Fibroblast of mammary gland (primary cell): ENCODE measurements around the gene DOK4.
"Not testable (repeated sequence)": the region's sequence is repeated elsewhere in the genome, so short reads cannot be mapped to it uniquely, and the experiment has no call there.

ENCODE experiments used
- DNase-seq: peaks from one replicate; pipeline ENCODE4 v3.0.0-alpha.2; 2010; ENCODE audit warnings: low read depth
- H3K4me3 ChIP-seq: 2 replicates; pipeline ENCODE4 v1.5.1; 2011; ENCODE audit warnings: low read depth, mild to moderate bottlenecking, low read length, moderate library complexity; ENCODE audit not compliant: control insufficient read depth
- TF ChIP-seq, protein P1 (sequence below): conservative IDR thresholded peaks from 2 replicates; pipeline ENCODE4 v1.5.1; 2011; ENCODE audit warnings: low read depth, low read length, inconsistent platforms; ENCODE audit not compliant: control insufficient read depth, insufficient read depth

DOK4 gene

DNA sequence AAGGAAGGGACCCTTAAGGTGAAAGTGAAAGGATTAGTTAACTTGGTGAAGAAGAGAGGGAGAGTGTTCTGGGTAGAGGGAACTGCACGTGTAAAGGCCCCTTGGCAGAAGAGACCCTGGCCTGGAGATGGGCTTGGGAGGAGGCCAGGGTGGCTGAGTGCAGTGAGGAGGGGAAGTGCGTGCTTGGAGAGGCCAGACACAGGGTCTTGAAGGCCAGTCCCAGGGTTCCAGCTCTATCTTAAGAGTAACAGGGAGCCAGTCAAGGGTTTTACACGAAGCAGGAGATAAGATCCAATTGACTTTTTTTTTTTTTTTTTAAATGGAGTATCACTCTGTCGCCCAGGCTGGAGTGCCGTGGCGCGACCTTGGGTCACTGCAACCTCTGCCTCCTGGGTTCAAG lies 15.2 kb upstream of the DOK4 start:
- TF ChIP-seq, protein P1, sequence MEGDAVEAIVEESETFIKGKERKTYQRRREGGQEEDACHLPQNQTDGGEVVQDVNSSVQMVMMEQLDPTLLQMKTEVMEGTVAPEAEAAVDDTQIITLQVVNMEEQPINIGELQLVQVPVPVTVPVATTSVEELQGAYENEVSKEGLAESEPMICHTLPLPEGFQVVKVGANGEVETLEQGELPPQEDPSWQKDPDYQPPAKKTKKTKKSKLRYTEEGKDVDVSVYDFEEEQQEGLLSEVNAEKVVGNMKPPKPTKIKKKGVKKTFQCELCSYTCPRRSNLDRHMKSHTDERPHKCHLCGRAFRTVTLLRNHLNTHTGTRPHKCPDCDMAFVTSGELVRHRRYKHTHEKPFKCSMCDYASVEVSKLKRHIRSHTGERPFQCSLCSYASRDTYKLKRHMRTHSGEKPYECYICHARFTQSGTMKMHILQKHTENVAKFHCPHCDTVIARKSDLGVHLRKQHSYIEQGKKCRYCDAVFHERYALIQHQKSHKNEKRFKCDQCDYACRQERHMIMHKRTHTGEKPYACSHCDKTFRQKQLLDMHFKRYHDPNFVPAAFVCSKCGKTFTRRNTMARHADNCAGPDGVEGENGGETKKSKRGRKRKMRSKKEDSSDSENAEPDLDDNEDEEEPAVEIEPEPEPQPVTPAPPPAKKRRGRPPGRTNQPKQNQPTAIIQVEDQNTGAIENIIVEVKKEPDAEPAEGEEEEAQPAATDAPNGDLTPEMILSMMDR, result no peak
- H3K4me3 ChIP-seq, result no peak overlapping the region
- no peak for DNase-seq

DNA sequence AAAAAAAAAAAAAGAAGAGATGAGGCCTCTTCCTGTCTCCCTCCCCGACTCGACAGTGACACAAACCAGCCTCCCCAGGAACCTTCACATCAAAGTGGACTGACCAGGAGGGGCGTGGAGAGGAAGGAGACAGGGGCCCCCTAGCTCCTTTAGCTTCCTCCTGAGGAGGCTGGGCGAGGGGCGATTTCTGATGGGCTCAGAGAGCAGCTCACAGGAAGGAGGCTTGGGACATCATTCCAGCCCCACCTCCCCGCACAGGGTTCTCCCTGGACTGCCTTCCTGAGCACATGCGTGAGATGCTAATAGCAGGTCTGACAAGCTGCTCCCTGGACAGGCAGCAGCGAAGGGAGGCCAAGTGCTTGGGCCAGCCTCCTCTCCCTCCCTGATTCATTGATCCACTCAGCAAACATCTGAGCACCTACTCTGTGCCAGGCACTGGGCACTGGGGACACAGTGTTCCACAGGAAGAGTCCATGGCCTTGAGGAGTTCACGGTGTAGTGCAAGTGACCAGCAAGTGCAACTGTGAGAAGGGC lies 14.4 kb upstream of the DOK4 start:
- no peak overlapping the region for H3K4me3 ChIP-seq
- no peak for DNase-seq
- TF ChIP-seq, protein P1, result no peak

DNA sequence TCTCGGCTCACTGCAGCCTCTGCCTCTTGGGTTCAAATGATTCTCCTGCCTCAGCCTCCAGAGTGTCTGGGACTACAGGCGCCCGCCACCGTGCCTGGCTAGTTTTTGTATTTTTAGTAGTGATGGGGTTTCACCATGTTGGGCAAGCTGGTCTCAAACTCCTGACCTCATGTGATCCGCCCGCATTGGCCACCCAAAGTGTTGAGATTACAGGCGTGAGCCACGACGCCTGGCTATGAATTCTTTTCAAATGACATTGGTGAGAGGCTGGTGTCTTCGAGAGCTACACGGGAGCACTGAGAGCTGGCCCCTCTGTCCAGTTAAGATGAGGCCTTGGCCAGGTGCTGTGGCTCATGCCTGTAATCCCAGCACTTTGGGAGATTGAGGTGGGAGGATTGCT lies 13.6 kb upstream of the DOK4 start:
- H3K4me3 ChIP-seq, DNase-seq: not testable (repeated sequence)

DNA sequence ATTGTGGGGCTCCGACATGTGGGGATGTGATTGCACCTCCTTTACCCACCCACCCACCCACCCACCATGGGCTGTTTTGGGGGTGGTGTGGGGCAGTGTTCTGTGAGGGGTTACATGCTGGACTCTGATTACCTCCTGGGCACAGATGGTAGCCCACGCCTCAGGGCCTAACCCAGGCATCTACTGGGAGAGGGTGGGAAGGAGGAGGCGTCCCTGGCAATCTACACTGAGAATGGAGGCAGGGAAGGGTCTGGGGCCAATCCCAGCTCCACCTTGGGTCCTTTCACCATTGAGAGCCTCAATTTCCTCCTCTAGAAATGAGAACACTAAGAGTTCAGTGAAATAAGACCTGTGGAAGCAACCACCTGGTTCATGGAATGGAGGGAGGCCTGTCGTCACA lies 11.7 kb upstream of the DOK4 start:
- TF ChIP-seq, protein P1, result no peak
- no peak overlapping the region for H3K4me3 ChIP-seq
- DNase-seq, result no peak

DNA sequence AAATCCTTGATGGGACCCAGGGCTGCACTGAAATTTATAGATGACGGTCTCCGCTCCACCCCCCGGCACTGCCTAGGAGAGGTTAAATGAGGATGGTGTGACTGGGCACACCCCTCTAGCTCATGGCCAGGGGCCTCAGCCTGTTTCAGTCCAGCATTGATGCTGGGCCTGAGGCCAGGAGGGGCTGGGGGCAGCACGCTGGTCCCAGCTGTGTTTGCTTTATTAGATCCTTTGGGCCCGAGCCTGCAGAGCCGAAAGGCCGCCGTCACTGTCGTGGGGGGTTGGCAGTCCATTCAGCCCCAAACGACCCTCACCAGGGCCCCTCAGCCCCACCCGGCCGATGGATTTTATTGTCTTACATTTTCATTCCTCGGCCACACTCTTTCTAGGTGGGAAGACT lies 10.8 kb upstream of the DOK4 start:
- DNase-seq, result no peak

DNA sequence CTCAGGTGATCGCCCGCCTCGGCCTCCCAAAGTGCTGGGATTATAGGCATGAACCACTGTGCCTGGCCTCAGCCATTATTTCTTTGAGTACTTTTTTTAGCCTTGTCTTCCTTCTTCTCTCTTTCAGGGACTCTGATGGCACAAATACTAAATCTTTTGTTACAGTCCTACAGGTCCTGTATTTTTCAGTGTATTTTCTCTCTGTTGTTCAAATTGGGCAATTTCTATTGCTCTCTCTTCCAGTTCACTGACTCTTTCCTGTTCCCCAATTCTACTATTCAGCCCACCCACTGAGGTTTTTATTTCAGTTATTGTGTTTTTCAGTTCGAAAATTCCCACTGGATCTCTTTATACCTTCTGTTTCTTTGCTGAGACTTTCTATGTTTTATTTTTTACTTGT lies 7.5 kb upstream of the DOK4 start:
- TF ChIP-seq, protein P1, result no peak
- no peak overlapping the region for H3K4me3 ChIP-seq

More for the DNA sequence above, 10.8 kb upstream of the DOK4 start:
- no peak overlapping the region for H3K4me3 ChIP-seq
- TF ChIP-seq, protein P1, result no peak

DNA sequence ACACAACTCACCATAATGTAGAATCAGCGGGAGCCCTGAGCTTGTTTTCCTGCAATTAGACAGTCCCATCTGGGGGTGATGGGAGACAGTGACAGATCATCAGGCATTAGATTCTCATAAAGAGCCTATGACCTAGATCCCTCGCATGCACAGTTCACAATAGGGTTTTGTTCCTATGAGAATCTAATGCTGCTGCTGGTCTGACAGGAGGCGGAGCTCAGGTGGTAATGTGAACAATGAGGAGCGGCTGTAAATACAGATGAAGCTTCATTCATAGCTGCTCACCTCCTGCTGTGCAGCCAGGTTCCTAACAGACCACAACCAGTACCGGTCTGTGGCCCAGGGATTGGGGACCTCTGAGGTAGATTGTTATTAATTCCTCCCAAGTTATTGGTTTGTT lies 2.9 kb upstream of the DOK4 start:
- no peak for DNase-seq
- H3K4me3 ChIP-seq, result no peak overlapping the region
- TF ChIP-seq, protein P1, result no peak

More for the DNA sequence above, 7.5 kb upstream of the DOK4 start:
- no peak for DNase-seq
